ENCODE measurements around the gene PHAF1.

Gene PHAF1

DNA sequence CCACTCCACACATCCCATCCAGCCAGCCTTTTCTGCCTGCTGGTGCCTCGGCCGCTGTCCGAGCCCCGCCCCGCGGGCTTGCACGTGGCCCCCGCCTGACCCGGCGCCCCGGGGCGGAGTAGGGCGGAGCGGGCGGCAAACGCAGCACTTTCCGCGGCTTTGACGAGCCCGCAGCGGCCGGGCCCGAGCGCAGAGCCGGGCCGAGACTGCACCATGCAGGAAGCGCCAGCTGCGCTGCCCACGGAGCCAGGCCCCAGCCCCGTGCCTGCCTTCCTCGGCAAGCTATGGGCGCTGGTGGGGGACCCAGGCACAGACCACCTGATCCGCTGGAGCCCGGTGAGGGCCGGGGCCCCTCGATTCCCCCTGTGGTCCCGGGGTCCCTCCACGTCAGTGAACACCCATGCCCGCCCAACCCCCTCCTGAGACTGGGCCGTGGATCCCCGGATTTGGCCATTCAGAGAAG lies 54.9 kb downstream of the PHAF1 start, which contains the start of gene HSF4:
HSF4 (plus strand) TSS at position 147 of the 463 bp plus-strand sequence; CDS start at position 214, 67 bp downstream.
- DNase-seq (ENCODE audit: low read depth): no peak
- H3K4me3 ChIP-seq (ENCODE audit: low read length): peak within 1 kb of the TSS; percentile 20
- TF ChIP-seq, protein P1, sequence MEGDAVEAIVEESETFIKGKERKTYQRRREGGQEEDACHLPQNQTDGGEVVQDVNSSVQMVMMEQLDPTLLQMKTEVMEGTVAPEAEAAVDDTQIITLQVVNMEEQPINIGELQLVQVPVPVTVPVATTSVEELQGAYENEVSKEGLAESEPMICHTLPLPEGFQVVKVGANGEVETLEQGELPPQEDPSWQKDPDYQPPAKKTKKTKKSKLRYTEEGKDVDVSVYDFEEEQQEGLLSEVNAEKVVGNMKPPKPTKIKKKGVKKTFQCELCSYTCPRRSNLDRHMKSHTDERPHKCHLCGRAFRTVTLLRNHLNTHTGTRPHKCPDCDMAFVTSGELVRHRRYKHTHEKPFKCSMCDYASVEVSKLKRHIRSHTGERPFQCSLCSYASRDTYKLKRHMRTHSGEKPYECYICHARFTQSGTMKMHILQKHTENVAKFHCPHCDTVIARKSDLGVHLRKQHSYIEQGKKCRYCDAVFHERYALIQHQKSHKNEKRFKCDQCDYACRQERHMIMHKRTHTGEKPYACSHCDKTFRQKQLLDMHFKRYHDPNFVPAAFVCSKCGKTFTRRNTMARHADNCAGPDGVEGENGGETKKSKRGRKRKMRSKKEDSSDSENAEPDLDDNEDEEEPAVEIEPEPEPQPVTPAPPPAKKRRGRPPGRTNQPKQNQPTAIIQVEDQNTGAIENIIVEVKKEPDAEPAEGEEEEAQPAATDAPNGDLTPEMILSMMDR (conservative IDR thresholded peaks at IDR 0.05; ENCODE audit: low read depth, low read length): no peak

GRCh38 chr16:67165121-67166078 lies 55.7 kb downstream of the PHAF1 start:
- DNase-seq (ENCODE audit: low read depth): no peak
- no peak overlapping the region for H3K4me3 ChIP-seq (ENCODE audit: low read length)
- TF ChIP-seq, protein P1 (conservative IDR thresholded peaks at IDR 0.05; ENCODE audit: low read depth, low read length): no peak

GRCh38 chr16:67166110-67166547 lies 56.4 kb downstream of the PHAF1 start:
- no peak overlapping the region for H3K4me3 ChIP-seq (ENCODE audit: low read length)
- TF ChIP-seq, protein P1 (conservative IDR thresholded peaks at IDR 0.05; ENCODE audit: low read depth, low read length): no peak
- DNase-seq (ENCODE audit: low read depth): no peak

DNA sequence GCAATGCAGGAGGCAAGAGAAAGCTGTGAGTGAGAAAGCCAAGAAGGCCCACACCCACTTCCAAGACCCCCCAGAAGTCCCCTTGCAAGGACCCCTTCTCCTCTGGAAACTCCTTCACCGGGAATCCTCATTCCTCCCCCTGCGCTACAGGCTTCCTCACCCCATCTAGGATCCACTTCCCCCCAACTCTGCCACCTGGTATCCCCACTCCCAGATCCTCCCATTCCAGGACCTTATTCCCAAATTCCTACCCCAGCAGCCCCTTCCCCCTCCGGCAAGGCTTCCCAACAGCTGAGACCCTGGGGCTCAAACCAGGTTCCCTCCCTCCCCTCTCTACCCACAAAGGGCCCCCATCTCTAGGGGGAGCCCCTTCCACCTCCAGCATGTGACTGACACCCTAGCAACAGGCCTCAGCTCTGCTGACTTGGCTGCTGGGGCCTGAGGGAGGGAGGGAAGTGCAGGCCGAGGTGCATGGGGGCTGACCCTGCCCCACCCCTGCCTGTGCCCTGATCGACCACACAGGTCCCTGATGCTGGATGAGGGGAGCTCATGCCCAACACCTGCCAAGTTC lies 56.9 kb downstream of the PHAF1 start:
- TF ChIP-seq, protein P1 (conservative IDR thresholded peaks at IDR 0.05; ENCODE audit: low read depth, low read length): no peak
- no peak overlapping the region for H3K4me3 ChIP-seq (ENCODE audit: low read length)
- DNase-seq (ENCODE audit: low read depth): no peak

DNA sequence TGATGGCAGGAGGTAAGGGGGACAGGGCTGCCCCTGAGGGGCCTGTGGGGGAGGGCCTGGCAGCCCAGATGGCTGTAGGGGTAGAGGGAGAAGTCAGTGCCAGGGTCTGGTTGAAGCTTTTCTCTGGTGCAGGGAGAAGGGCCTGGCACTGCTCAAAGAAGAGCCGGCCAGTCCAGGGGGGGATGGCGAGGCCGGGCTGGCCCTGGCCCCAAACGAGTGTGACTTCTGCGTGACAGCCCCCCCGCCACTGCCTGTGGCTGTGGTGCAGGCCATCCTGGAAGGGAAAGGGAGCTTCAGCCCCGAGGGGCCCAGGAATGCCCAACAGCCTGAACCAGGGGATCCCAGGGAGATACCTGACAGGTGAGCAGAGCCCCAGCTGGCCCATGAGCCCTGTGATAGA lies 57.8 kb downstream of the PHAF1 start:
- TF ChIP-seq, protein P1 (conservative IDR thresholded peaks at IDR 0.05; ENCODE audit: low read depth, low read length): no peak
- H3K4me3 ChIP-seq (ENCODE audit: low read length): no peak overlapping the region
- DNase-seq (ENCODE audit: low read depth): no peak

DNA sequence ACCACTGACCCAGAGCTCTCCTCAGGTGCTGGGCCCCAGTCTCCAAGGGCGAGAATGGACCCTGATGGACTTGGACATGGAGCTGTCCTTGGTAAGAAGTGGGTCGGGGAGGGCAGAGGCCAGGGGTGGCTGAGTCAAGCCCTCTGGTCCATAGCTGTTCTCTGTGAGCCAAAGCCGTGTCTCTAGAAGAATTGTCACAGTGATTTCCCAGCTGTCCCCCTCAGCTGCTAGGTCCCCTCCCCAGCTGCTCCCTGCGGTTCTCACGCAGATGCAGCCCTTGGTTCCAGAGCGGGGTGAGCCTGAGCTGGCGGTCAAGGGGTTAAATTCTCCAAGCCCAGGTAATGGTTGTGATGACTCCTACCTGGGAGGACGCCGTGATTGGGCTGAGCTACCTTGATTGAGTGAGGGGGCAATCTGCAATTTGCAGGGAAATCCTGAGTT lies 59.3 kb downstream of the PHAF1 start:
- TF ChIP-seq, protein P1 (conservative IDR thresholded peaks at IDR 0.05; ENCODE audit: low read depth, low read length): no peak
- H3K4me3 ChIP-seq (ENCODE audit: low read length): no peak overlapping the region
- DNase-seq (ENCODE audit: low read depth): no peak

Measured in retinal pigment epithelial cell (primary cell).